ENCODE measurements around the gene CMTM8. TPM values are rescaled to one million over a fixed set of nuclear protein-coding genes. Genes with fewer than 3 reads are reported as not detected.

Gene CMTM8
- total RNA-seq, 1 donor: not detected

DNA sequence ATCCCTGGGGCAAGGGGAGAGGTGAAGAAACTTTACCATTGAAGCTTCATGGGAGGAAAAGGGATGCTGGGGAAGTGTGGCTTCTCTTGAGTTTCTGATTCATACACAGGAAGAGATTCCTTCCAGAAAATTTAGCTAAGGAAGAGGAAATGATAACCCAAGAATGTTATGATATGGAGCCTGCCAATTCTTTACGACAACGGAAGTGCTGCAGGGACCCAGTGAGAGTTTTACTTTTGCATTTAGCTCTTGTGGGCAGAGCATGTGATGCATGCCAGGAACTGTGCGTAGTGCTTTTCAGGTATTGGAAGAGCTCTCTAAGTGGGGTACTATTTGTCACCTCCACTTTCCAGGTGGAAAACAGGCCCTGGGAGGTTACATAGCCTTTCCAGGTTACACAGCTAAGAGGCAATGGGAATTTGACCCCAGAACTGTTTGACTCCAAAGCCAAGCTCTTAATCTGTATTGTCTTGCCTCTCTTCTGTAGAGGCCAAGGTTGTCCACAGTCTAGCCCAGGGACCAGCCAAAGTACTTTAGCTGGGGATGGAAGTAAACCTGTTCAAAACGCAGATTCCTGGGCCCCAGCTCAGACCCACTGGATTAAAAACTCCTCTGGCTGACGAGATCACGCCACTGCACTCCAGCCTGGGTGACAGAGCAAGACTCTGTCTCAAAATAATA lies 176.2 kb downstream of the CMTM8 start:
- peak; percentile 54 for DNase-seq (ENCODE audit: low read depth)
- TF ChIP-seq CTCF (IDR thresholded peaks at IDR 0.05; ENCODE audit: insufficient read depth, low read depth, low read length): no peak
- no peak overlapping the region for H3K4me3 ChIP-seq (ENCODE audit: low read depth, low read length)

DNA sequence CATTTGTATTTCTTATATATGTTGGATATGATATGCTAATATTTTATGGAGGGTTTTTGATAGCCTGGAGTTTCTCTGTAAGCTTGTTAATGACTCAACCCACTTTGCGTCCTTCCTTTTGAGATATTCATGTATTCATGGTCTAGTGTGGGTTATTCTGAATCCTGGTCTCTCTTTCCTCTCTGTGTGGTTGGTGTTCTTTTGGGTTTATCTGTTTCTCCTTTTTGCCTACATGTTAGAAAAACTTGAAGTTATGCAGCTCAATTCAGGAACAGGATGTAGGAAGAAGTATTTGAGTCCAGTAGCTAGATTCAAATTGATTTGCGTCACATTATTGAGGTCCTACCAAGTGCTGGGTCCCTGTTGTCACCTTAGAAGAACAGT lies 181.3 kb downstream of the CMTM8 start:
- TF ChIP-seq CTCF (IDR thresholded peaks at IDR 0.05; ENCODE audit: insufficient read depth, low read depth, low read length): no peak
- no peak overlapping the region for H3K4me3 ChIP-seq (ENCODE audit: low read depth, low read length)
- no peak for DNase-seq (ENCODE audit: low read depth)

Small RNA genes lying within 50 kb of the gene (small RNA-seq; reads per million reads assigned to genes)
- not detected for gene AC097639.2

Other genes with a start within 250 kb of the CMTM8 start
- 3.5 and 7.8 TPM in 2 replicates for gene GPD1L, start 132.1 kb upstream of the CMTM8 start, total RNA-seq
- gene CMTM7, start 153.2 kb downstream of the CMTM8 start, total RNA-seq: 8.2 and 8.4 TPM in 2 replicates

All from fibroblast of villous mesenchyme (primary cell).